HepG2 (cell line): ENCODE results near the gene STK39. TPM values are rescaled to one million over a fixed set of nuclear protein-coding genes. Genes with fewer than 3 reads are reported as not detected.

Experiments used
- ATAC-seq: fragments of 200-7000 bp; cut with Tn5 transposase; 3 replicates; pipeline ENCODE4 v1.9.1; 2020; ENCODE audit warnings: mild to moderate bottlenecking, moderate library complexity
- BruUV-seq: library from RNA; stranded (reverse); fragments of 400-500 nt; replicated peaks from 2 replicates; lab custom pipeline; 2021; lab: Mats Ljungman, UMichigan
- CTCF ChIA-PET: fragments of 300-600 bp; formaldehyde crosslinking; extraction: SDS; loops from one replicate; lab custom pipeline; 2021; ENCODE audit warnings: low total read pairs, inconsistent platforms, low intra/inter-chr PET ratio; lab: Yijun Ruan, JAX
- POLR2A ChIA-PET: fragments of 350-600 bp; sonication (Branson Sonifier 250); formaldehyde crosslinking; loops from one replicate; lab custom pipeline; 2020; ENCODE audit warnings: antibody characterized with exemption, inconsistent platforms; lab: Yijun Ruan, JAX
- DNase-seq: peaks from one replicate; pipeline ENCODE4 v3.0.0-alpha.2; 2015; ENCODE audit warnings: low spot score
- FAIRE-seq: peaks from 3 replicates; lab custom pipeline; 2011; peaks lifted over from hg19 to GRCh38; lab: Jason Lieb, UNC
- H2AFZ ChIP-seq: one replicate; pipeline ENCODE4 v1.6.1; 2011; ENCODE audit warnings: low read length, inconsistent platforms
- H3K27ac ChIP-seq: fragments of 300-600 bp; 3 replicates; pipeline ENCODE4 v1.8.0; 2011; ENCODE audit warnings: mixed run types, mild to moderate bottlenecking, mixed read lengths, low read length, inconsistent platforms; ENCODE audit not compliant: insufficient read depth; ENCODE audit errors: extremely low read length
- H3K27me3 ChIP-seq, 2 experiments: fragments of 200-600 bp in 1 of 2; 2 replicates in 1 of 2; 3 replicates in 1 of 2; pipeline versions ENCODE4 v1.6.0 to v1.8.0; 2011; ENCODE audit warnings: low read length in 2 of 2, mild to moderate bottlenecking in 2 of 2, moderate library complexity in 2 of 2, inconsistent platforms in 1 of 2; ENCODE audit not compliant: insufficient read depth in 2 of 2, control insufficient read depth in 1 of 2
- H3K36me3 ChIP-seq, 2 experiments: fragments of 200-600 bp in 1 of 2; replicated peaks in 1 of 2; 2 replicates in 1 of 2; 3 replicates in 1 of 2; pipeline versions ENCODE4 v1.5.1 to v1.8.0; 2011; ENCODE audit warnings: low read length in 2 of 2, inconsistent platforms in 1 of 2; ENCODE audit not compliant: insufficient read depth in 2 of 2, control insufficient read depth in 1 of 2
- H3K4me1 ChIP-seq: 2 replicates; pipeline ENCODE4 v1.5.1; 2012; ENCODE audit warnings: low read length, inconsistent platforms; ENCODE audit not compliant: insufficient read depth
- H3K4me2 ChIP-seq: 2 replicates; pipeline ENCODE4 v1.6.0; 2011; ENCODE audit warnings: low read depth, low read length, inconsistent platforms
- H3K4me3 ChIP-seq, 3 experiments: fragments of 200-600 bp in 1 of 3; sonication (generic), shearing (Covaris generic) in 1 of 3; replicated peaks in 1 of 3; 2 replicates each; pipeline ENCODE4 v1.5.1; 2011 to 2016; ENCODE audit warnings: low read length in 3 of 3, inconsistent platforms in 2 of 3, low read depth in 2 of 3, mild to moderate bottlenecking in 2 of 3, control low read depth in 1 of 3, mixed read lengths in 1 of 3; ENCODE audit not compliant: insufficient read depth in 1 of 3
- H3K79me2 ChIP-seq: one replicate; pipeline ENCODE4 v1.6.1; 2011; ENCODE audit warnings: low read length, inconsistent platforms; ENCODE audit not compliant: insufficient read depth
- H3K9ac ChIP-seq: 2 replicates; pipeline ENCODE4 v1.6.0; 2011; ENCODE audit warnings: mild to moderate bottlenecking, low read depth, low read length, inconsistent platforms; ENCODE audit not compliant: insufficient read depth
- H3K9me3 ChIP-seq: 2 replicates; pipeline ENCODE4 v1.5.1; 2012; ENCODE audit warnings: mild to moderate bottlenecking, low read length
- H4K20me1 ChIP-seq: 2 replicates; pipeline ENCODE4 v1.6.0; 2011; ENCODE audit warnings: inconsistent platforms, mild to moderate bottlenecking, low read length, moderate library complexity; ENCODE audit not compliant: insufficient read depth
- ZFY ChIP-seq: sonication (generic); formaldehyde crosslinking; IDR thresholded peaks from 2 replicates; pipeline ENCODE4 v1.4.0; 2020; ENCODE audit warnings: missing genetic modification reagents
- ZNF562 ChIP-seq: sonication (generic); formaldehyde crosslinking; IDR thresholded peaks from 2 replicates; pipeline ENCODE4 v1.8.0; 2022; ENCODE audit warnings: missing genetic modification reagents, borderline replicate concordance
- ZNF577 ChIP-seq: sonication (generic); formaldehyde crosslinking; IDR thresholded peaks from 2 replicates; pipeline ENCODE4 v1.4.0; 2020; ENCODE audit warnings: mild to moderate bottlenecking, low read depth, missing genetic modification reagents, borderline replicate concordance
- WGBS: methylation state at CpG from one replicate; pipeline ENCODE4 v1.1.6; 2017; ENCODE audit warnings: low lambda C conversion rate; 5-methylcytosine and 5-hydroxymethylcytosine counted together
- in situ Hi-C: cut with HindIII; loops from 2 replicates; pipeline ENCODE4 v1.10.0; 2017; ENCODE audit warnings: low pct_unique_long_range_greater_than_20kb; ENCODE audit not compliant: extremely low pct_ligation_motif_present
- intact Hi-C: fragments of 100-400 bp; cut with micrococcal nuclease; formaldehyde crosslinking; loops from one replicate; pipeline ENCODE4 v1.10.0; 2022; ENCODE audit not compliant: unreplicated experiment
- polyA plus RNA-seq, 8 experiments: library from polyadenylated mRNA; depleted of rRNA in 3 of 8; stranded (reverse) in 7 of 8; unstranded in 1 of 8; fragments of >200 nt; fragmentation: Illumina TruSeq in 4 of 8; extraction: Trizol in 4 of 8; gene quantifications; 2 replicates each; pipeline versions ENCODE4 v1.2.1 to v1.2.3, GENCODE V29; 2011 to 2016; ENCODE audit warnings: low read depth in 4 of 8, missing spikeins in 1 of 8, mixed read lengths in 1 of 8; ENCODE audit not compliant: insufficient read depth in 1 of 8
- total RNA-seq, 5 experiments: library from RNA; depleted of rRNA; stranded (reverse); fragments of >200 nt; fragmentation: Illumina TruSeq; extraction: Trizol; gene quantifications; 2 replicates each; pipeline ENCODE4 v1.2.3, GENCODE V29; 2016; ENCODE audit warnings: low read depth in 1 of 5
- TF ChIP-seq, protein P1 (sequence below): sonication (generic); formaldehyde crosslinking; IDR thresholded peaks from 2 replicates; pipeline ENCODE4 v1.9.0; 2021; ENCODE audit warnings: mild to moderate bottlenecking, missing genetic modification reagents
- TF ChIP-seq, protein P2 (sequence below): sonication (generic); formaldehyde crosslinking; conservative IDR thresholded peaks from 2 replicates; pipeline ENCODE4 v1.8.1; 2023; ENCODE audit warnings: missing genetic modification reagents
- TF ChIP-seq, protein P3 (sequence below): sonication (generic); formaldehyde crosslinking; IDR thresholded peaks from 2 replicates; pipeline ENCODE4 v1.5.0; 2020; ENCODE audit warnings: mild to moderate bottlenecking, missing genetic modification reagents
- TF ChIP-seq, protein P4 (sequence below): sonication (generic); formaldehyde crosslinking; IDR thresholded peaks from 2 replicates; pipeline ENCODE4 v1.4.0; 2020; ENCODE audit warnings: missing genetic modification reagents, borderline replicate concordance
- TF ChIP-seq, protein P5 (sequence below): IDR thresholded peaks from 2 replicates; pipeline ENCODE4 v1.6.1; 2016; ENCODE audit warnings: missing biosample characterization, missing genetic modification reagents, low read depth

The STK39 gene
- total and polyA plus RNA-seq, 2 of the 13 experiments (the other 11 are each of a cell fraction or from before 2014, with no cell fraction given) = 27.3 to 38.4 TPM

DNA sequence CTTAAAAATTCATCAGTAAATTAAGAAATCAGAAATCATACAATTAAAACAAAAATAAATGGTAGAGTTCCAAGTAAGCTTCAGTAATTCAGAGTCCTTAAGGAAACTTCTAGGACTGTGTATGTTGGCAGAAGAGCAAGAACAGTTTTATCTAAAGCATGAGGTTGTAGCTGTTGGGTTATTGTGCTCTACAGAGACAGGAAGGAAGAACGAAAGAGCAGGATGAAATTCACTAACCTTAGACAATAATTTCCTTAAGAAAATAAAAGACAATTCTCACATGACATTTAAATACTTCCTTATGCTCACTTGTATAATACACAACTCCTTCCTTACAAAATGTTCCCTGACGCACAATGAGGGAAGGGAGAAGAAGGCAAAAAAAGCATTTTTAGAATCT, 133.4 kb downstream of the STK39 start:
- WGBS = 99% methylated on average over 2 of the region's 2 CpGs
- Histone ChIP-seq H3K36me3 (peaks cover 6 to 36% of the 10 kb centered on the region in 2 experiments), H3K4me3 (no peak overlapping the region), H3K27ac (no peak overlapping the region), H3K4me1 (no peaks in the 10 kb centered on the region), H3K9ac (no peak overlapping the region), H3K27me3 (no peaks in the 10 kb centered on the region), H3K4me2 (no peak overlapping the region), H4K20me1 (no peaks in the 10 kb centered on the region), H3K9me3 (no peaks in the 10 kb centered on the region), H2AFZ (no peak overlapping the region), H3K79me2 (no peaks in the 10 kb centered on the region)
- DNase-seq (no peak), ATAC-seq (no peak), FAIRE-seq (no peak)
- in situ Hi-C loops (loop anchor here (25.0 kb wide), 4 partner anchors 577 to 1227 kb away; partner anchors contain the start of gene XIRP2), intact Hi-C loops (no loop called here)
- ChIA-PET POLR2A (no interaction called here), CTCF (no interaction called here)
- no TSS peak for BruUV-seq
- TF ChIP-seq, protein P1, sequence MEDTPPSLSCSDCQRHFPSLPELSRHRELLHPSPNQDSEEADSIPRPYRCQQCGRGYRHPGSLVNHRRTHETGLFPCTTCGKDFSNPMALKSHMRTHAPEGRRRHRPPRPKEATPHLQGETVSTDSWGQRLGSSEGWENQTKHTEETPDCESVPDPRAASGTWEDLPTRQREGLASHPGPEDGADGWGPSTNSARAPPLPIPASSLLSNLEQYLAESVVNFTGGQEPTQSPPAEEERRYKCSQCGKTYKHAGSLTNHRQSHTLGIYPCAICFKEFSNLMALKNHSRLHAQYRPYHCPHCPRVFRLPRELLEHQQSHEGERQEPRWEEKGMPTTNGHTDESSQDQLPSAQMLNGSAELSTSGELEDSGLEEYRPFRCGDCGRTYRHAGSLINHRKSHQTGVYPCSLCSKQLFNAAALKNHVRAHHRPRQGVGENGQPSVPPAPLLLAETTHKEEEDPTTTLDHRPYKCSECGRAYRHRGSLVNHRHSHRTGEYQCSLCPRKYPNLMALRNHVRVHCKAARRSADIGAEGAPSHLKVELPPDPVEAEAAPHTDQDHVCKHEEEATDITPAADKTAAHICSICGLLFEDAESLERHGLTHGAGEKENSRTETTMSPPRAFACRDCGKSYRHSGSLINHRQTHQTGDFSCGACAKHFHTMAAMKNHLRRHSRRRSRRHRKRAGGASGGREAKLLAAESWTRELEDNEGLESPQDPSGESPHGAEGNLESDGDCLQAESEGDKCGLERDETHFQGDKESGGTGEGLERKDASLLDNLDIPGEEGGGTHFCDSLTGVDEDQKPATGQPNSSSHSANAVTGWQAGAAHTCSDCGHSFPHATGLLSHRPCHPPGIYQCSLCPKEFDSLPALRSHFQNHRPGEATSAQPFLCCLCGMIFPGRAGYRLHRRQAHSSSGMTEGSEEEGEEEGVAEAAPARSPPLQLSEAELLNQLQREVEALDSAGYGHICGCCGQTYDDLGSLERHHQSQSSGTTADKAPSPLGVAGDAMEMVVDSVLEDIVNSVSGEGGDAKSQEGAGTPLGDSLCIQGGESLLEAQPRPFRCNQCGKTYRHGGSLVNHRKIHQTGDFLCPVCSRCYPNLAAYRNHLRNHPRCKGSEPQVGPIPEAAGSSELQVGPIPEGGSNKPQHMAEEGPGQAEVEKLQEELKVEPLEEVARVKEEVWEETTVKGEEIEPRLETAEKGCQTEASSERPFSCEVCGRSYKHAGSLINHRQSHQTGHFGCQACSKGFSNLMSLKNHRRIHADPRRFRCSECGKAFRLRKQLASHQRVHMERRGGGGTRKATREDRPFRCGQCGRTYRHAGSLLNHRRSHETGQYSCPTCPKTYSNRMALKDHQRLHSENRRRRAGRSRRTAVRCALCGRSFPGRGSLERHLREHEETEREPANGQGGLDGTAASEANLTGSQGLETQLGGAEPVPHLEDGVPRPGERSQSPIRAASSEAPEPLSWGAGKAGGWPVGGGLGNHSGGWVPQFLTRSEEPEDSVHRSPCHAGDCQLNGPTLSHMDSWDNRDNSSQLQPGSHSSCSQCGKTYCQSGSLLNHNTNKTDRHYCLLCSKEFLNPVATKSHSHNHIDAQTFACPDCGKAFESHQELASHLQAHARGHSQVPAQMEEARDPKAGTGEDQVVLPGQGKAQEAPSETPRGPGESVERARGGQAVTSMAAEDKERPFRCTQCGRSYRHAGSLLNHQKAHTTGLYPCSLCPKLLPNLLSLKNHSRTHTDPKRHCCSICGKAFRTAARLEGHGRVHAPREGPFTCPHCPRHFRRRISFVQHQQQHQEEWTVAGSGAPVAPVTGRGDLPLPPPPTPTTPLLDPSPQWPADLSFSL (CRISPR knock-in tag) = no peak
- TF ChIP-seq, protein P2, sequence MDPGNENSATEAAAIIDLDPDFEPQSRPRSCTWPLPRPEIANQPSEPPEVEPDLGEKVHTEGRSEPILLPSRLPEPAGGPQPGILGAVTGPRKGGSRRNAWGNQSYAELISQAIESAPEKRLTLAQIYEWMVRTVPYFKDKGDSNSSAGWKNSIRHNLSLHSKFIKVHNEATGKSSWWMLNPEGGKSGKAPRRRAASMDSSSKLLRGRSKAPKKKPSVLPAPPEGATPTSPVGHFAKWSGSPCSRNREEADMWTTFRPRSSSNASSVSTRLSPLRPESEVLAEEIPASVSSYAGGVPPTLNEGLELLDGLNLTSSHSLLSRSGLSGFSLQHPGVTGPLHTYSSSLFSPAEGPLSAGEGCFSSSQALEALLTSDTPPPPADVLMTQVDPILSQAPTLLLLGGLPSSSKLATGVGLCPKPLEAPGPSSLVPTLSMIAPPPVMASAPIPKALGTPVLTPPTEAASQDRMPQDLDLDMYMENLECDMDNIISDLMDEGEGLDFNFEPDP (CRISPR knock-in tag) = no peak
- TF ChIP-seq ZNF562 (CRISPR knock-in tag) = no peak
- TF ChIP-seq, protein P3, sequence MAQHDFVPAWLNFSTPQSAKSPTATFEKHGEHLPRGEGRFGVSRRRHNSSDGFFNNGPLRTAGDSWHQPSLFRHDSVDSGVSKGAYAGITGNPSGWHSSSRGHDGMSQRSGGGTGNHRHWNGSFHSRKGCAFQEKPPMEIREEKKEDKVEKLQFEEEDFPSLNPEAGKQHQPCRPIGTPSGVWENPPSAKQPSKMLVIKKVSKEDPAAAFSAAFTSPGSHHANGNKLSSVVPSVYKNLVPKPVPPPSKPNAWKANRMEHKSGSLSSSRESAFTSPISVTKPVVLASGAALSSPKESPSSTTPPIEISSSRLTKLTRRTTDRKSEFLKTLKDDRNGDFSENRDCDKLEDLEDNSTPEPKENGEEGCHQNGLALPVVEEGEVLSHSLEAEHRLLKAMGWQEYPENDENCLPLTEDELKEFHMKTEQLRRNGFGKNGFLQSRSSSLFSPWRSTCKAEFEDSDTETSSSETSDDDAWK = no peak
- no peak for TF ChIP-seq ZFY (CRISPR knock-in tag)
- TF ChIP-seq, protein P4, sequence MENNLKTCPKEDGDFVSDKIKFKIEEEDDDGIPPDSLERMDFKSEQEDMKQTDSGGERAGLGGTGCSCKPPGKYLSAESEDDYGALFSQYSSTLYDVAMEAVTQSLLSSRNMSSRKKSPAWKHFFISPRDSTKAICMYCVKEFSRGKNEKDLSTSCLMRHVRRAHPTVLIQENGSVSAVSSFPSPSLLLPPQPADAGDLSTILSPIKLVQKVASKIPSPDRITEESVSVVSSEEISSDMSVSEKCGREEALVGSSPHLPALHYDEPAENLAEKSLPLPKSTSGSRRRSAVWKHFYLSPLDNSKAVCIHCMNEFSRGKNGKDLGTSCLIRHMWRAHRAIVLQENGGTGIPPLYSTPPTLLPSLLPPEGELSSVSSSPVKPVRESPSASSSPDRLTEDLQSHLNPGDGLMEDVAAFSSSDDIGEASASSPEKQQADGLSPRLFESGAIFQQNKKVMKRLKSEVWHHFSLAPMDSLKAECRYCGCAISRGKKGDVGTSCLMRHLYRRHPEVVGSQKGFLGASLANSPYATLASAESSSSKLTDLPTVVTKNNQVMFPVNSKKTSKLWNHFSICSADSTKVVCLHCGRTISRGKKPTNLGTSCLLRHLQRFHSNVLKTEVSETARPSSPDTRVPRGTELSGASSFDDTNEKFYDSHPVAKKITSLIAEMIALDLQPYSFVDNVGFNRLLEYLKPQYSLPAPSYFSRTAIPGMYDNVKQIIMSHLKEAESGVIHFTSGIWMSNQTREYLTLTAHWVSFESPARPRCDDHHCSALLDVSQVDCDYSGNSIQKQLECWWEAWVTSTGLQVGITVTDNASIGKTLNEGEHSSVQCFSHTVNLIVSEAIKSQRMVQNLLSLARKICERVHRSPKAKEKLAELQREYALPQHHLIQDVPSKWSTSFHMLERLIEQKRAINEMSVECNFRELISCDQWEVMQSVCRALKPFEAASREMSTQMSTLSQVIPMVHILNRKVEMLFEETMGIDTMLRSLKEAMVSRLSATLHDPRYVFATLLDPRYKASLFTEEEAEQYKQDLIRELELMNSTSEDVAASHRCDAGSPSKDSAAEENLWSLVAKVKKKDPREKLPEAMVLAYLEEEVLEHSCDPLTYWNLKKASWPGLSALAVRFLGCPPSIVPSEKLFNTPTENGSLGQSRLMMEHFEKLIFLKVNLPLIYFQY = no peak
- TF ChIP-seq, protein P5, sequence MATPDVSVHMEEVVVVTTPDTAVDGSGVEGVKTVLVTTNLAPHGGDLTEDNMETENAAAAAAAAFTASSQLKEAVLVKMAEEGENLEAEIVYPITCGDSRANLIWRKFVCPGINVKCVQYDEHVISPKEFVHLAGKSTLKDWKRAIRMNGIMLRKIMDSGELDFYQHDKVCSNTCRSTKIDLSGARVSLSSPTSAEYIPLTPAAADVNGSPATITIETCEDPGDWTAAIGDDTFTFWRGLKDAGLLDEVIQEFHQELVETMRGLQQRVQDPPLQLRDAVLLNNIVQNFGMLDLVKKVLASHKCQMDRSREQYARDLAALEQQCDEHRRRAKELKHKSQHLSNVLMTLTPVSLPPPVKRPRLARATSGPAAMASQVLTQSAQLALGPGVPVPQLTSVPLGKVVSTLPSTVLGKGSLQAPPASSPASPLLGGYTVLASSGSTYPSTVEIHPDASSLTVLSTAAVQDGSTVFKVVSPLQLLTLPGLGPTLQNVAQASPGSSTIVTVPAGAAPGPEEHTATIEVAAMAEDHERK (CRISPR knock-in tag) = no peak
- no peak for TF ChIP-seq ZNF577
